ENCODE results near the gene CRYBA2. TPM values are rescaled to one million over a fixed set of nuclear protein-coding genes. Genes with fewer than 3 reads are reported as not detected.

Gene CRYBA2
- total and polyA plus RNA-seq, 2 of the 8 experiments (the other 6 are each of a cell fraction or from before 2014, with no cell fraction given), result not detected

- TF ChIP-seq, protein P1, sequence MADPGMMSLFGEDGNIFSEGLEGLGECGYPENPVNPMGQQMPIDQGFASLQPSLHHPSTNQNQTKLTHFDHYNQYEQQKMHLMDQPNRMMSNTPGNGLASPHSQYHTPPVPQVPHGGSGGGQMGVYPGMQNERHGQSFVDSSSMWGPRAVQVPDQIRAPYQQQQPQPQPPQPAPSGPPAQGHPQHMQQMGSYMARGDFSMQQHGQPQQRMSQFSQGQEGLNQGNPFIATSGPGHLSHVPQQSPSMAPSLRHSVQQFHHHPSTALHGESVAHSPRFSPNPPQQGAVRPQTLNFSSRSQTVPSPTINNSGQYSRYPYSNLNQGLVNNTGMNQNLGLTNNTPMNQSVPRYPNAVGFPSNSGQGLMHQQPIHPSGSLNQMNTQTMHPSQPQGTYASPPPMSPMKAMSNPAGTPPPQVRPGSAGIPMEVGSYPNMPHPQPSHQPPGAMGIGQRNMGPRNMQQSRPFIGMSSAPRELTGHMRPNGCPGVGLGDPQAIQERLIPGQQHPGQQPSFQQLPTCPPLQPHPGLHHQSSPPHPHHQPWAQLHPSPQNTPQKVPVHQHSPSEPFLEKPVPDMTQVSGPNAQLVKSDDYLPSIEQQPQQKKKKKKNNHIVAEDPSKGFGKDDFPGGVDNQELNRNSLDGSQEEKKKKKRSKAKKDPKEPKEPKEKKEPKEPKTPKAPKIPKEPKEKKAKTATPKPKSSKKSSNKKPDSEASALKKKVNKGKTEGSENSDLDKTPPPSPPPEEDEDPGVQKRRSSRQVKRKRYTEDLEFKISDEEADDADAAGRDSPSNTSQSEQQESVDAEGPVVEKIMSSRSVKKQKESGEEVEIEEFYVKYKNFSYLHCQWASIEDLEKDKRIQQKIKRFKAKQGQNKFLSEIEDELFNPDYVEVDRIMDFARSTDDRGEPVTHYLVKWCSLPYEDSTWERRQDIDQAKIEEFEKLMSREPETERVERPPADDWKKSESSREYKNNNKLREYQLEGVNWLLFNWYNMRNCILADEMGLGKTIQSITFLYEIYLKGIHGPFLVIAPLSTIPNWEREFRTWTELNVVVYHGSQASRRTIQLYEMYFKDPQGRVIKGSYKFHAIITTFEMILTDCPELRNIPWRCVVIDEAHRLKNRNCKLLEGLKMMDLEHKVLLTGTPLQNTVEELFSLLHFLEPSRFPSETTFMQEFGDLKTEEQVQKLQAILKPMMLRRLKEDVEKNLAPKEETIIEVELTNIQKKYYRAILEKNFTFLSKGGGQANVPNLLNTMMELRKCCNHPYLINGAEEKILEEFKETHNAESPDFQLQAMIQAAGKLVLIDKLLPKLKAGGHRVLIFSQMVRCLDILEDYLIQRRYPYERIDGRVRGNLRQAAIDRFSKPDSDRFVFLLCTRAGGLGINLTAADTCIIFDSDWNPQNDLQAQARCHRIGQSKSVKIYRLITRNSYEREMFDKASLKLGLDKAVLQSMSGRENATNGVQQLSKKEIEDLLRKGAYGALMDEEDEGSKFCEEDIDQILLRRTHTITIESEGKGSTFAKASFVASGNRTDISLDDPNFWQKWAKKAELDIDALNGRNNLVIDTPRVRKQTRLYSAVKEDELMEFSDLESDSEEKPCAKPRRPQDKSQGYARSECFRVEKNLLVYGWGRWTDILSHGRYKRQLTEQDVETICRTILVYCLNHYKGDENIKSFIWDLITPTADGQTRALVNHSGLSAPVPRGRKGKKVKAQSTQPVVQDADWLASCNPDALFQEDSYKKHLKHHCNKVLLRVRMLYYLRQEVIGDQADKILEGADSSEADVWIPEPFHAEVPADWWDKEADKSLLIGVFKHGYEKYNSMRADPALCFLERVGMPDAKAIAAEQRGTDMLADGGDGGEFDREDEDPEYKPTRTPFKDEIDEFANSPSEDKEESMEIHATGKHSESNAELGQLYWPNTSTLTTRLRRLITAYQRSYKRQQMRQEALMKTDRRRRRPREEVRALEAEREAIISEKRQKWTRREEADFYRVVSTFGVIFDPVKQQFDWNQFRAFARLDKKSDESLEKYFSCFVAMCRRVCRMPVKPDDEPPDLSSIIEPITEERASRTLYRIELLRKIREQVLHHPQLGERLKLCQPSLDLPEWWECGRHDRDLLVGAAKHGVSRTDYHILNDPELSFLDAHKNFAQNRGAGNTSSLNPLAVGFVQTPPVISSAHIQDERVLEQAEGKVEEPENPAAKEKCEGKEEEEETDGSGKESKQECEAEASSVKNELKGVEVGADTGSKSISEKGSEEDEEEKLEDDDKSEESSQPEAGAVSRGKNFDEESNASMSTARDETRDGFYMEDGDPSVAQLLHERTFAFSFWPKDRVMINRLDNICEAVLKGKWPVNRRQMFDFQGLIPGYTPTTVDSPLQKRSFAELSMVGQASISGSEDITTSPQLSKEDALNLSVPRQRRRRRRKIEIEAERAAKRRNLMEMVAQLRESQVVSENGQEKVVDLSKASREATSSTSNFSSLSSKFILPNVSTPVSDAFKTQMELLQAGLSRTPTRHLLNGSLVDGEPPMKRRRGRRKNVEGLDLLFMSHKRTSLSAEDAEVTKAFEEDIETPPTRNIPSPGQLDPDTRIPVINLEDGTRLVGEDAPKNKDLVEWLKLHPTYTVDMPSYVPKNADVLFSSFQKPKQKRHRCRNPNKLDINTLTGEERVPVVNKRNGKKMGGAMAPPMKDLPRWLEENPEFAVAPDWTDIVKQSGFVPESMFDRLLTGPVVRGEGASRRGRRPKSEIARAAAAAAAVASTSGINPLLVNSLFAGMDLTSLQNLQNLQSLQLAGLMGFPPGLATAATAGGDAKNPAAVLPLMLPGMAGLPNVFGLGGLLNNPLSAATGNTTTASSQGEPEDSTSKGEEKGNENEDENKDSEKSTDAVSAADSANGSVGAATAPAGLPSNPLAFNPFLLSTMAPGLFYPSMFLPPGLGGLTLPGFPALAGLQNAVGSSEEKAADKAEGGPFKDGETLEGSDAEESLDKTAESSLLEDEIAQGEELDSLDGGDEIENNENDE (IDR thresholded peaks at IDR 0.05; ENCODE audit: insufficient replicate concordance, low read length), result no peak
- TF ChIP-seq TAF7 (optimal IDR thresholded peaks at IDR 0.05; ENCODE audit: borderline replicate concordance, low read depth, low read length) (no peak), JUND (IDR thresholded peaks at IDR 0.05; ENCODE audit: low read length) (no peak), NRF1 (IDR thresholded peaks at IDR 0.05; ENCODE audit: low read depth, low read length) (no peak), RXRA (IDR thresholded peaks at IDR 0.05; ENCODE audit: insufficient read depth, low read depth, low read length) (no peak), FOSL1 (IDR thresholded peaks at IDR 0.05; ENCODE audit: insufficient read depth, low read depth, low read length) (no peak), RNF2 (IDR thresholded peaks at IDR 0.05; ENCODE audit: borderline replicate concordance, low read depth, low read length, missing control alignments, poor library complexity, severe bottlenecking) (no peak)
- TF ChIP-seq, protein P2, sequence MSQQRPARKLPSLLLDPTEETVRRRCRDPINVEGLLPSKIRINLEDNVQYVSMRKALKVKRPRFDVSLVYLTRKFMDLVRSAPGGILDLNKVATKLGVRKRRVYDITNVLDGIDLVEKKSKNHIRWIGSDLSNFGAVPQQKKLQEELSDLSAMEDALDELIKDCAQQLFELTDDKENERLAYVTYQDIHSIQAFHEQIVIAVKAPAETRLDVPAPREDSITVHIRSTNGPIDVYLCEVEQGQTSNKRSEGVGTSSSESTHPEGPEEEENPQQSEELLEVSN (IDR thresholded peaks at IDR 0.05), result no peak
Measured at GRCh38 chr2:219009294-219009693, 16.1 kb upstream of the CRYBA2 start (continued).
